Activated CD4-positive, alpha-beta T cell treated with anti-CD3 and anti-CD28 coated beads, Interleukin-2, amount 50 U/mL, for 48 hours (primary cell): ENCODE data around the gene AOPEP.

Experiments used
- DNase-seq, 2 experiments: peaks; one replicate each; pipeline ENCODE4 v3.0.0-alpha.2; 2020

Gene AOPEP

DNA sequence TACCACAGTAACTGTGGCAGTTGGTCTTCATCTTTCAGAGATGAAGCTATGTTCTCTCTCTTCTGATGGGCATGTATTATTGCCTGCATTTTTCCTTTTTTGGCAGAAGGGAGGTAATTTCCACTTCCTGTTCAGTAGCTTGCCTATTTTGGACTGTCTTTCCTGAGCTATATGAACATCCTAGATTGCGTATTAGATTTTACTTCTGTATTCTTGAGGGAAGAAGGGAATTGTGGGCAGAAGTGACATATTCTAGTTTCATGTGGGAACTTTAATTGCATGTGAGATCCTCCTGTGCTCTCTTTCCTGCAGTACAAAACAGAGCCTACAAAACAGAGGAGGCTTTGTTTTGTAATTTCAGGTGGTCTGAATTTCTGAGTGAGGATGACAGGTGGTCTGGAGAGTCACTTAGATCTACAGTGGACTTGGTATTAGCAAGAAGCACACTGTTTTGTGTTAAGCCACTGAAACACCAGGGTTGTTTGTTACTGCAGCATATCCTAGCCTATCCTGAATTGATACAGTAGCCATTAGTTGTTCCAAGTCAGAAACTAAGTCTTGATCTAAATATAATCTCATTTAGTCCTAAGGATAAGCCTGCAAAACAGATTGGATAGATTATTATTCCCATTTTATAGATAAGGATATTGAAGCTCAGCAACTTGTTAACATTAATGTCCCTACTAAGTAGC lies 68.1 kb downstream of the AOPEP start:
- no peak for DNase-seq

DNA sequence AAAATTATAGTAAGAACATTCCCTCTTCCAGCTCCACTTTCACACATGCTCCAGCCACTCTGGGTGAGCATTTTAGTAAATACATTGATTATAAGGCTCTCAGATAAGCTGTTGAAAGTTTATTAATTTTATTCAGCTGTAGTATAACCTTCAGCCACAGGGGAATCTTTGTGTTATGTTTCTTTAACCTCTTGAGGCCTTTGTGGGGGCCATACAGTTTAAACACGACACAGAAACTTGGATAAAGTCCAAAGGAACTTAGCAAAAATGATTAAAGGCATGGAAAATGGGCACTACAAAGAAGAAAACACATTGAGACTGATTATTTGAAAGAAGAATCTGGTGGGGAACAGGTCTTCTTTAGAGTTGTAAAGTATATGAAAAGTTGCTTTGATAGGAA lies 70.2 kb downstream of the AOPEP start:
- no peak for DNase-seq

DNA sequence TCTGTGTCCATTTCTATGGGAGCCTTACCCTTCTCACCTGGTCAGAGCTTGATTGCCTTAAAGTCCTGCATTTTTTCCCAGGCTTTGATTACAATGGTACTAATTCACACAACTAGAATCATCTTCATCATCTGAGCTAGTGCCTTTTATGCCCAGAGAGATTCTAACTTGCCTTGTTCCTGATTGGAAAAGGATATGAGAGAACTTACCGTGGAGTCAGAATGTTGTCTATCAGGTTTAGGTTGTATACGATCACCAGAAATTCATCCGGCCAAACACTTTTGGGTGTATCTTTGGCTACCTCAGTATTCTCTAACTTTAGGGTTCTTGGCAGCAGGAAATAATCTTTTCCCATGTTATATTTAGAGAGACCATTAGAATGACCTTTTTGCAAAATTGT lies 71.7 kb downstream of the AOPEP start:
- no peak for DNase-seq

DNA sequence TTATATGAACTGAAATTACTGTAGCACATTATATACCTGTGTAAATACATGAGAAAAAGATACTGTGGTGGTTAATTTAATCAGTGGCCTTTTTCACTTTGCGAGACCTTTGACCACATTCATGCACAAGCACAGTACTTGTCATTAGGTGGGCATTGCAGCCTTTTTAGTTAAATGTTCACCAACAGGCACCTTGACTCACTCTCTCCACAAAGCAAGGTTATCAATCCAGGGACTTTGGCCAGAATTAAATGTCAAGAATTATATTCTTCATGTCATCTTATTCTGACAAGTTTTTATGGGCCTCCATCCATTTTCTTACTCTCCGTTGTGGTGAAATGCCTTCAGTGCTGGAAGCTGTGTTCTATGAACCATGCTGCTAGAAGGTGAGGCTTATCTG lies 72.2 kb downstream of the AOPEP start:
- DNase-seq = no peak

DNA sequence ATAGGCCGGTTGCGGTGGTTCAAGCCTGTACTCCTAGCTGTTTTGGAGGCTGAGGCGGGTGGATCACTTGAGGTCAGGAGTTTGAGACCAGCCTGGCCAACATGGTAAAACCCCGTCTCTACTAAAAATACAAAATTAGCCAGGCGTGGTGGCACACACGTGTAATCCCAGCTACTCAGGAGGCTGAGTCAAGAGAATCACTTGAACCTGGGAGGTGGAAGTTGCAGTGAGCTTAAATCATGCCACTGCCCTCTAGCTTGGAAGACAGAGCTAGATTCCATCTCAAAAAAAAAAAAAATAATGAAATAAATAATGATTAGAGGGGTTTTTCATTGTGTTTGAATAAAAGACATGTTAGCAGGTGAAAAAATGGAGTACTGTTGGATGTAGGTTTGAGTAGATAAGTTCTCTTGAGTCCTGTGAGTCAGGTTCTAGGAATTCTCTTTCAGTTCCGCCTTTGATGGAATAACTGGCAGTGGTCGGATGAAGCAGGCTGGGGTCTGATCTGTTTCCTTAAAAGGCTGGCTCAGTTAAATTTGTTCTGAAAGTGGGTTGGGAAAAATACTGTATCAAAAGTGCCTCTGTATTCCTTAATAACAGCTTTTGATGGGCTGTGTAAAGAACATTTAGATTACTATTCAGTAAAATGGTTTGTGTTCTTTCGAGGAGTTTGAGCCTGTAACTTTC lies 73.2 kb downstream of the AOPEP start:
- no peak for DNase-seq

DNA sequence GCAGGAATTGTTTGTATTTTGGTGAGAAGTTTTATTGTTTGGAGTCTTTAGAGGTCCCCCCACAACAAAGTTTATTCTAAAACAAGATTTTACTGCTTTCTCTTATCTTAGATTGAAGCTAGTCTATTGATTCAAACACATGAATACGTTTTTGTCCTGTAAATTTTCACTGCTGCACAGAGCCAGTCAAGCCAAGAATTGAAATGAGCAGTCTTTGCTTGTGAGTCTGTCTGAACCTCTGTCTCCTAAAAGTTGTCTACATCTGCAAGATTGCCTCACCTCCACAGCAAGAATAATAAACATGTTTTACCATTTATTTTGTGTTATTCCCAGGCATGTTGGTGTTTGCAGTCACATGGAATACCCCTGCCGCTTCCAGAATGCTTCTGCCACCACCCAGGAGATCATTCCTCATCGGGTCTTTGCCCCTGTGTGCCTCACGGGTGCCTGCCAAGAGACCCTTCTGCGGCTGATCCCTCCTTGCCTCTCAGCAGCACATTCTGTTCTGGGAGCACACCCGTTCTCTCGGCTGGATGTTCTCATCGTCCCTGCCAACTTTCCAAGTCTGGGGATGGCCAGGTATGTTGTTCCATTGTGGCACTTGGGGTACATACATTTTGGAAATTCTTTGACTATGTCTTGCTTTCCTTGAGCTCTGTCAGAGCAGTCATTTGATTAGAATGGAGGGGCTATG lies 74.1 kb downstream of the AOPEP start:
- DNase-seq = no peak

DNA sequence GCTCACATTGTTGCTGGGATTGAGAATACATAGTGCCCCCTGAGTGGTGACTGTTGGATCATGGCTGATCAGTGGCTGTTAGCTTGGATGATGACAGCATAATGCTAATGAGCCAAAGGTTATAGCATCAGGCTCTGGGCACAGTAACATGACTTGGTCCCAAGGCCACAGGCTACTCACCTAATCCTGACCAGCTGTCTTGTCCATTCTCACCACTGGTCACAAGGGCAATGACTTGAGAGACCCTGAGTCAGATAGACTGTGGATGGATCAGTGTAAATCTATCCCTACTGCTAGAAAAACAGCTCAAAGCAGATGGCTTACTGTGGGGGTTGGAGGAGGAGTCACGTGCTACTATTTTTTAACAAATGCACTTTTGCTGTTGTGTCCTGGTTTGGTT lies 74.7 kb downstream of the AOPEP start:
- no peak for DNase-seq

DNA sequence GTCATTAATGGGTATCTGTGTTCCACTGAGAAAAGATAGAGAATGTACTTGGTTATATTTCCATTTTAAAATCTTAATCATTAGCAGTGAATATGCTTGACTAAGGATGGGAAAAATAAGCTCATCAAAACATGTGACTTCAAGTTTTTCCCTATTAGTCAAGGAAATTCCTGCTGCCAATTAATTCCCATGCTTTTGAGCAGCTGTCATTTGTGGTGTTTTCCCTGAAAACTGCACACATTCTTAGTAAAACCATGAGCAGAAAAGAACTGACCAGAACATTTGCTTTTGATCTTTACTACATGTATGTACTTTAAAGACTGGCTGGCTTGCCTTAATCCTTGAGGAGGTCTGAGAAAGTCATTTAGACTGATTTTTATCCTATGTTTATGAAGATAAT lies 75.2 kb downstream of the AOPEP start:
- no peak for DNase-seq

DNA sequence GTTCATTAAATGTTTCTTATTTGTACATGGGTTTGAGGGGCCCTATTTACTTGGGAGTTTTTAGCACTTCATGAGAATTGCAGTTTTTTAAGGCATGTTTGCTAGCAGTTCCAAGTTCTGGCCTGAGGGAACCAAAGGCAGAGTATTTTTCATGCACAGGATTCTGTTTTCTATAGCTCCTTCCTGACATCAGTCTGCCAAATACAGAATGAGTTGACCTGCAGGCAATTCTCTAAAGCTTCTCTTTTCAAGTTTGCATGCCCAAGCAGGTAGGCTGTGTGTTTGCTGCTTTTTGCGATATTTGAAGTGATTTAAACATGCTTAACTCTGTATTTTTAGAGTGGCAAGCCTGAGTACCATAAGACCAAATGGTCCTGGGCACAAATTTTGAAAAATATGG lies 75.8 kb downstream of the AOPEP start:
- DNase-seq = no peak

DNA sequence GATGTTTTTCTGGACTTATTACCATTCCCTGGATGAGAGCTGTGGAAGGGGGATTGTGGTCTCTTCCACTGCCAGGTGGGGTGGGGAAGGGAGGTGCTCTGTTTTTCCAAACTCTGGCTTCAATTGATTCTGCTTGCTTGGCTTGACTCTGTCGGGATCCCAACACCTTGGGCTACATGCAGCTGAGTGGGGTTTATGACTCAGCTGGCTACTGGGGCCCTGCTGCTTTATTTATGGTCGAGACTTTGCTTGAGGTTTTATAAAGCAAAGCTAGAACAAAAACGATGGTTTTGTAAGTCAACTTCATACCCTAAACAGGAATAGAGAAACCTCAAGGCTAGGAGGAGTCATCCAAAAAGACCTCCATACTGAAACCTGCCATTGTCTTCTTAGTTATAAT lies 76.3 kb downstream of the AOPEP start:
- peak; percentile 39 to 48 for DNase-seq

DNA sequence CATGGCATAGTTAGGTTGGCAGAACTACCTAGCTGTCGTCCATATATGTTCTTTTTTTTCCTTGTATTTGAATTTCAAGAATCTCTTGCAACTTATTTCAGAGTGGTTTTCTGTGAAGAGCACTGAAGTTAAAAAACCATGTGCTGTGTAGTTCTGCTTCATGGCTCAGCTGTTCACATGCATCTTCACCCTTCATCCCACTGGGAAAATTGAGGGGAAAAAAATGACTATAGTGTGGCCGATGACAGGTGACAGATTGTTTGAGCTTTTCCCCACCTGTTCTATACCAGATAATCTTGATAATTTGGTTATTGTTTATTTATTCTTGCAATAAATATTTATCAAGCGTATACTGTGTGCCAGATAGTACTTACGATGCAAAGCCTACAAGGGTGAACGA lies 77.8 kb downstream of the AOPEP start:
- DNase-seq = no peak

DNA sequence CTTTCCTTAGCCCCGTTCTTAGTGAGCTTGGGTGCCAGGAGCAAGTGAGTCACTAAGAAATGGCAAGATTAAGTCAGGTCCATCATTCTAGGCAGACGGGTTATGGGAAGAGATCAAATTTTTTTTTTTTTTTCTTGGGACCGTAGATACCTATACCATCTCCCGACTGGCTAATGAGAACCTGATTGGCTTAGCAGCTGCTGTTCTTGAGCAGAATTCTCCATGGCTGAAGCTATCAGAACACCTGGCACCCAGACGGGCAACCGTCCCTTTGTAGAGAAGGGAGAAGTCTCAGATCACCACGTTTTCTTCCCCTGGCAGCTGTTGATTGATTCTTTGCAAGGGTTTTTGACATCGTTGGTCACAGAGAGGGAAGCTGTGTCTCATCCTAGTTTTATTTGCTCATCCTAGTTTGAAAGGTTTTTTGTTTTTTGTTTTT lies 78.6 kb downstream of the AOPEP start:
- DNase-seq = no peak

DNA sequence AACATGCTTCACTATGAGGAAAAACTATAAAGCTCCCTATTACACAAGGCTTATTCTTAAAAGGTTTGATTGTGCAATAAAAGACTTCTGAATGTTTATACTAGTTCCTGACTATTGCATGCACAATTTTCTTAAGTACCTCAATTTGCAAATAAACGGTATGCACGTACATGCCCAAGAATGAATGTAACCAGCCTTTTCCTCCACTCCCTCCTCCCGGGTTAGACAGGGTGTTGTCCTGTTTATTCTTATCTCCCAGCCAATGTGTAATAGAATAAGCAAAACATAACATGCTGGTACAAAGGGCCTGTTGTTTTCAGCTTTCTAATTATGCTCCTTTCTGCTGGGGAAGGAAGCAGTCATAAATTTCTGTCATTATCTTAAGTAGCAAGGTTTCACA lies 79.1 kb downstream of the AOPEP start:
- no peak for DNase-seq

DNA sequence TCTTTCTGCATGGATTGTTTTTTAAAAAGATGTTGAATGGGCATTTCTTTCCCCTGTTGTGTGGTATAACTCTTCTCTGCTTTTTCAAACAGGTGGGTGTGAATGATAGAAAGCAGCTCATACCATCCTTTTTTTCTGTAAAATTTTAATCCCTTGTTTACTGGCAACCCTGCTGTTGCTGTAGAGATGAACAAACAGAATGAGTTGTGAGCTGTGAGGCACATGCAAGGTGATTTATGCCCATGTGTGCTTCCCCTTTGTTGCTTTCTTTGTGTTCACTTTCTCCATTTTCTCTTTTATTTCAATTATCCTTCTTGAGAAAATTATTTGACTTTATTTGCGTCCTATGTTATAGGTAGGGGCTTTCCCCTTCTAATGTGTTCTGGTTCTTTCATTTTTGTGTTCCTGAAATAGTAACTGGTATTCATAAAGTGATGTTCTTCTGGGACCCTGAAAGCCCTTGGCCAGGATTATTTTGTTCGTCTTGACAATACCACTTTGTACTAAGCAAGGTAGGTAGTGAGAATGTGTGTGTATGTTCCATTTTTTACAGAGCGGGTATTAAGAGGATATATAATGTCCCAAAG lies 79.9 kb downstream of the AOPEP start:
- DNase-seq = no peak

DNA sequence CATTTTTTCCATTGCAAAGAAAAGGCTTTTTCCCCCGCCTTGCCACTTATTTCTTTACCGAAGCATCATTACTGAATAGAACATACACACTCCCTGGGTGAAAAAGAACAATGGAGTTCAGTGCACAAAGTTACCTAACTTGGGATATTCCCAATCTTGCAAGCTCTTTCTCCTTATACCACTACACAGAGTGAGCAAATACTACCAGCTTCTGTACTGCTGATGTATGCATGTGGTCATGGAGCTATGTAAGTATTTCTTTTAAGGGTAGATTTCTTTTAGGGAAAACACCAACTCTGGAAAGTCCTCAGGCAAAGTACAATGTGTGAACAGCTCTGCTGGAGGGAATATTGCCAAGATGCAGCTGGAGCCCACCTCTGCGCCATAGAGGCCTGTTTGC lies 81.1 kb downstream of the AOPEP start:
- no peak for DNase-seq

DNA sequence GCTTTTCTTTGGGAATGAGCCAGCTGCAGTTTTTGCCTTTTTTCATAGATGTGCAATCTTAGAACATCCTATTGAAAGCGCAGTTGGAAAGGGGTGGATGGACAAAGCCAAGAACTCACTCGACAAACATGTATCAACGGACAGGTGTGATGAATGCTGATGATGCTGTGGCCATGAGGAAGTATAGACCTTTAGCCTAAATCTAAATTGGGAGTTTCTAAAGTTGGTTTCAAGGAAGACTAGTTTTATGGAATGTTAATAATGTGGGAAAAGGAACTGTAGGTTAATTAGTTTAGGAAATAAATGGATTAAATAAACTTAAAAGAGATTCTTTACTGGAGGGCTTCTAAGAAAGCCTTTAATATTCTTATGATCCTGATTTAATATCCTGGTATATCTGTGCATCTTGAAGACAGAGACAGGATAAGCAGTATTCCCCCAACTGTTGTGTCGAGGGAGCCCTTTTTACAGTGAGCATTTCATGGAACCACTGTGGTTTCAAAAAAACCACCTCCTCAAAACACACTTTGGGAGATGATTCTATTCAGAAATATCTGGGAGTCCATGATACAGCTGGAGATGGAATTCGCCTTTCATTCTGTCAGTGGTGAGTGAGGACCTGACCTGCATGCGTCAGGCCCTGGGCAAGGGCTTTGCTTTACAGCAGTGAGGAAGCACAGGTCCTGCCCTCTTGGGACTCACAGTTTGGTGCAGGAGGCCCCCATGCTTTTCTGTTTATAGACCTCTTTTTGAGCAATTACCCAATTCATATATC lies 82.6 kb downstream of the AOPEP start:
- no peak for DNase-seq

DNA sequence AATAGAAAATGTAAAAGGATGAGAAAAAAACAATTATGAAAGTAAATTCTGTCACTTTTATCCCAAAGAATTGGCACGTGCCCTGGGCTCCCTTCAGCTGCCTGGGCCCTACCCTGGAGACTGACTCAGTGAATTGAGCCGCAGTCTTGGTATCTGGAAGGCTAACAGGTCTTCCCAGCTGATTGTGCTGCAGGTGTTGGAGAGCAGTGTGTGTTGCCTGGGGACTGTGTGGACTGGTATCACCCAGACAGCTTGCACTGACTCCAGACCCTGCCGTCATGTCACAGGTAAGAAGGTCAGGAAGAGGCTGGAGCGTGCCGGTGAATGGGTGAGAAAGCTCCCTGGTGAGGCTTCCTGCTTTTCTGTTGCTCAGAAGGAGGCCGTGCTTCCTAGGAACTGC lies 83.3 kb downstream of the AOPEP start:
- no peak for DNase-seq

DNA sequence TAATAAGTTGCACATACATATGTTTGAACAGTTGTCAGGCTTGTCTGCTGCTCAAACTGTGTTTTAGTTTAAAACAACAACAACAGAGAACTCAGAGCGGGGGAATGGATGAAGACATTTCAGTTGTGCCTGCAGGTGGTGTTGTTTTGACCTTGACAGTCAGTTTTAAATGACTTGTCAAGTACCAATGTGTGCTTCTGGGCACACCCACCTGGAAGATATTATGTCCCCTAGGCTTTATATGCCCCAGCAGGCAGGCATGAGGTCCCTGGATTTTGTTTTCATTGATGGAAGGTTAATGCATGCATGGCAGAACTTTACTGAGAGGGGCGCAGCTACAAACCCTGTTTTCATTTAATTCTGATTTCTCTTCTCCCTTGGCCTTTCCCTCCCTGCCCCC lies 84.6 kb downstream of the AOPEP start:
- no peak for DNase-seq

DNA sequence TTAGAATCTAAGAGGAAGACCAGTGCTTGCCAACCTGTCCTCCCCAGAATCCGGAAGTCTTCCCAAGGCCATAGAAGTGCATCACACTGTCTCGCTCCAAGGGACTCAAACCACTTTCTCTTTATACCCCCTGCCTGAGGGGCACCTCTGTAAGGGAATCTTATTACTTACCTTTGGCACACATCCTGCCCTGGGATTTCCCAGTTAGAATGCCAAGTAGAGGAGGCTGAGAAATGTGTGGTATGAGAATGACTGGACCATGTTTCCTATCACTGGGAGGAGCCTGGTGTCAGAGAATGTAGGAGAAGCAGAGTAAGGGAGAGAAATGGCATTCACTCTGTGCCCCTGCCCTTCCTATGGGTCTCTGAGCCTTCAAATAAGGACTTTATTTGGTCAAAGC lies 85.8 kb downstream of the AOPEP start:
- DNase-seq = peak in 1 of 2 experiments; percentile 8

DNA sequence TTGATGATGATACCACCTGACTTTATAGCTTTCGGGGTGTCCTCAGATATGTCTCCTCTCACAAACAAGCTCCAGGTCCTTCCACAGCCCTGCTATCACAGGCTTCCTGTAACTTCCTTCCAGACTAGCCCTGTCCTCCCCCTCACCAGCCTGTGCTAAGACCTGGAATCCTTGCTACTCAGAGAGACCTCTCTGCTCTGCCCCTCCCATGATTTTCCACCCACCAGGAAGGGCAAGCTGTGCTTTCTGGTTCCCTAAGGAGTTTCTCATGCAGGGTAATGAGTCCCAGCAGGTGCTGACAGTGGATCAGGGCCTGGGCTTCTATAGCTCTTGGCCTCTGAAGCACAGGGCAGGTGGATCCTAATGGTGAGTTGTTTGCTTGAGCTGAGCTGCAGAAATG lies 86.9 kb downstream of the AOPEP start:
- DNase-seq = no peak

DNA sequence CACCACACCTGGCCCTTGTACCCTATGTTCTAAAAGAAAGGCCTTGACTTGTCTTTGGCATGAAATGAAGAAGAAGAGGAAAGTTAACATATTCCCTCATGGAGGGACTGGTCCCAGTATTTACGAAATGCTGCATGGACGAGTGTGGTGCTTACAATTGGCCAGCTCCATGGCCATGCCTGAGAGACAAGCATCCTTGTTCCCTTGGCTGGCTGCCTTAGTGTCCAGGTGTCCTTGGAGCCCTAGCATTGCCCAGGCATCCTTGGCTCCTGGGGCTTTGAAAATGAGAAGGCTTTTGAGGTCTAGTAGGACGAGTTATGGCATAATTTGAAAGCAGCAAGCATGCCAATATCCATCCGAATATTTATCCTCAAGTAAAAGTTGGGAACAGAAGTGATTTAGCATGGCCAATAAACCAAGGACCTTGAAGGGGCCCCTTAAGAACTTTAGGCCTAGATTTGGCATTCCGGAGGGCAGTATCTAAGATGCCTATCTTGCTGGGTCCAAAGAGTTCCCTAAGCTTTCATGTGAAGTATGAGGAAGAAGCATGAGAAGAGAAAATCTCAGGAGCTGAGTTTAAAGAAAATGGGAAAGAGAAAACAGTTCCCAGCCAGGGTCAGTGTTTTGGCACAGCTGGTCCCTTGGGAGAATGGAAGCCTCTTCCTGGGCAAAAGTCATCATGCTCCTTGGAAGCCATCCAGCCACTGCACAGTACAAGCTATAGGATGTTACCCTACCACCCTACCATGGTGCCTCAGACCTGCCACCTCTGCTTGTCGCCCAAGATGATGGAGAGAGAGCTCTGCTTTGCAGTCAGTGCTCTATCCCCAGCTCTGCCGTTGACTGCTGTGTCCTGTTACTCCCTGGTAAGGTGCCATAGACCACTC lies 91.0 kb downstream of the AOPEP start:
- no peak for DNase-seq

DNA sequence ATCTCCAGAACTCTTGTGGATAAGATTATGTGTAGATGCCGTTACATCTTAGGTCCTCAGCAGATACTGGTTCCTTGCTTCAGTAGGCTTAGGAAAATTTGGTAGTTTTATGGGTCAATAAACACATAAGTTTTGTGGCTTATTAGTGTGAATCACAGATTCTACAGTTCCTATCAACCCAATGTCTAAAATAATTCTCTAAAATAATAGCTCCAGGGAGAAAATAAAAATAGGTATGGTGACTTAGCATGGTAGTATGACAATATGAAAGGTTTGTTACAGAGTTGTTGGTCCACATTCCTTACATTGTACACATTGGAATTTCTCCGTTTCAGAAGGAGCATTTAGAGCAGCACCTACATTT lies 91.7 kb downstream of the AOPEP start:
- DNase-seq = no peak
